ENCODE measurements around the gene PLXND1.

DNA sequence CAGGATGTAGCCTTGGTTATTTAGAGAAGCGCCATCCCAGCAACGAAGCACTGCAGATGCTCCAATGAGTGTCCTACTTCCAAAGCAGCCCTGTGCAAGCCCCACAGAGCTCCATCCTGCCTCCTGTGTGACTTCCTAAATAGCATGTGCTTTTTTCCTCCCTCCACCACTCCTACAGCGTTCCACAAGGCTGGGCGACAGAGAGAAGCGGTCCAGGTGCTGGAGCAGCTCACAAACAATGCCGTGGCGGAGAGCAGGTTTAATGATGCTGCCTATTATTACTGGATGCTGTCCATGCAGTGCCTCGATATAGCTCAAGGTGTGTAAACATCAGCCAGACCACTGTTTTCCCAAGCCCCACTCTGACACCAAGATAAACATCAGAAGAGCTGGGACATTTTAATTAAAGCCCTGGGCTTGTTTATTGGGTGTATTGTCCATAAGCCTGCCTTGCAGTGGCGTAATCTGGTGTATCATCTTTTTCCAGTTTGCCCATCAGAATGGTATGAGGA is 100.2 kb downstream of the PLXND1 start:
- TF ChIP-seq, protein P1, sequence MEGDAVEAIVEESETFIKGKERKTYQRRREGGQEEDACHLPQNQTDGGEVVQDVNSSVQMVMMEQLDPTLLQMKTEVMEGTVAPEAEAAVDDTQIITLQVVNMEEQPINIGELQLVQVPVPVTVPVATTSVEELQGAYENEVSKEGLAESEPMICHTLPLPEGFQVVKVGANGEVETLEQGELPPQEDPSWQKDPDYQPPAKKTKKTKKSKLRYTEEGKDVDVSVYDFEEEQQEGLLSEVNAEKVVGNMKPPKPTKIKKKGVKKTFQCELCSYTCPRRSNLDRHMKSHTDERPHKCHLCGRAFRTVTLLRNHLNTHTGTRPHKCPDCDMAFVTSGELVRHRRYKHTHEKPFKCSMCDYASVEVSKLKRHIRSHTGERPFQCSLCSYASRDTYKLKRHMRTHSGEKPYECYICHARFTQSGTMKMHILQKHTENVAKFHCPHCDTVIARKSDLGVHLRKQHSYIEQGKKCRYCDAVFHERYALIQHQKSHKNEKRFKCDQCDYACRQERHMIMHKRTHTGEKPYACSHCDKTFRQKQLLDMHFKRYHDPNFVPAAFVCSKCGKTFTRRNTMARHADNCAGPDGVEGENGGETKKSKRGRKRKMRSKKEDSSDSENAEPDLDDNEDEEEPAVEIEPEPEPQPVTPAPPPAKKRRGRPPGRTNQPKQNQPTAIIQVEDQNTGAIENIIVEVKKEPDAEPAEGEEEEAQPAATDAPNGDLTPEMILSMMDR (IDR thresholded peaks at IDR 0.05), result no peak
- TF ChIP-seq EZH2phosphoT487 (IDR thresholded peaks at IDR 0.05) (no peak), EZH2 (IDR thresholded peaks at IDR 0.05) (no peak)

All from neural progenitor cell (in vitro differentiated cells).